GM12892 (cell line): ENCODE data around the gene SEPHS2.

Source experiments
- POLR2A ChIP-seq: IDR thresholded peaks from 2 replicates; pipeline ENCODE4 v1.6.1; 2011; ENCODE audit warnings: low read depth, low read length, control low read depth
- POLR2AphosphoS5 ChIP-seq: IDR thresholded peaks from 2 replicates; pipeline ENCODE4 v1.6.1; 2011; ENCODE audit warnings: low read depth, low read length, control low read depth
- TAF1 ChIP-seq: IDR thresholded peaks from 2 replicates; pipeline ENCODE4 v1.6.1; 2011; ENCODE audit warnings: low read depth, mild to moderate bottlenecking, control low read depth, low read length, borderline replicate concordance

DNA sequence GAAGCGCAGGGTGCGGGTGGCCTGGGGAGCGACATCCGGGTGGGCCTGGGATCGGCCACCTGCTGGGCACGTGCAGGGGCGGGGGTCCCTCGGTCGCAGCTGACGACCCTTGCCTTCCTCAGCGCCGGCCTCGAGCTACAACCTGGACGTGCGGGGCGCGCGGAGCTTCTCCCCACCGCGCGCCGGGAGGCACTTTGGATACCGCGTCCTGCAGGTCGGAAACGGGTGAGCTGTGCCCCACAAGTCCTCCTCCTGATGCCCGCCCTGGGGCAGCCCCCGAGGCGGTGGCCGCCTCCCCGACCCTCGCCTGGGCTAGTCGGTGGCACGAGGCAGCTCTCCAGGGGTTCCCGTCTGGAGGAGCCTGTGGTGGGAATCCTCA lies 28.4 kb upstream of the SEPHS2 start:
- TF ChIP-seq POLR2A (no peak), POLR2AphosphoS5 (no peak), TAF1 (no peak)
